Activated CD8-positive, alpha-beta memory T cell treated with anti-CD3 and anti-CD28 coated beads, Interleukin-2, amount 50 U/mL, for 1 hour (primary cell): Measurements from ENCODE around the gene CDH23.

Experiments used
- DNase-seq: peaks from one replicate; pipeline ENCODE4 v3.0.0-alpha.2; 2020; ENCODE audit errors: extremely low read depth

The CDH23 gene

DNA sequence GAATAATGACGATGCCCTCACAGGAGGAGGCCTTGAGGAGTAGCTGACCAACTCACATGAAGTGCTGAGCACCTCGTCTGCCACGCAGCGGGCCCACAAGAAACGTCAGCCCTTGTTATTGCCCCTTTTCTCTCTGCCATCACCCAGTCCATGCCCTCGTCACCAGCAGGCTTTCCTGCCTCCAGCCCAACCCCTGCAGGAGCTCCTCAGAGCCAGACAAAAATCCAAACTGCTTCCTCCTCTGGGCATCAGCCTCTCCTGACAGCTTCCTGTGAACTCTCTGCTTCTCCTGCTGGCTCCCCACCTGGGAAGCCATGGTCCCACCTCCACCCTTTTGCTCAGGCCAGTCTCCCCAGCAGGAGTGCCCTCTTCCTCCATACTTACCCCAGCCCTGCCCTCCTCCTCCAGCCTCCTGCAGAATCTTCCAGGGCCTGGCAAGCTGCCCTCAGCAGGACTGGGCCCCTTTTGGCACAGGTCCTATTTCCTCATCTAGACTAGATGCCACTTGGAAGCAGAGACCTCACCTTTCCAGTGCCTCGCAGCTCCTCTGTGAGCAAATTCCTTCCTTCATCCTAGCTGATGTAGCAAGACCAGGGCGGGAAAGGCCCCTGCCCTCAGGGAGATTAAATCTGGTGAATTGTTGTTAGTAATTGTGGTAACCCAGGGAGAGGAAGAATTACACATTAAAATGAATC lies 207.8 kb downstream of the CDH23 start:
- no peak for DNase-seq

DNA sequence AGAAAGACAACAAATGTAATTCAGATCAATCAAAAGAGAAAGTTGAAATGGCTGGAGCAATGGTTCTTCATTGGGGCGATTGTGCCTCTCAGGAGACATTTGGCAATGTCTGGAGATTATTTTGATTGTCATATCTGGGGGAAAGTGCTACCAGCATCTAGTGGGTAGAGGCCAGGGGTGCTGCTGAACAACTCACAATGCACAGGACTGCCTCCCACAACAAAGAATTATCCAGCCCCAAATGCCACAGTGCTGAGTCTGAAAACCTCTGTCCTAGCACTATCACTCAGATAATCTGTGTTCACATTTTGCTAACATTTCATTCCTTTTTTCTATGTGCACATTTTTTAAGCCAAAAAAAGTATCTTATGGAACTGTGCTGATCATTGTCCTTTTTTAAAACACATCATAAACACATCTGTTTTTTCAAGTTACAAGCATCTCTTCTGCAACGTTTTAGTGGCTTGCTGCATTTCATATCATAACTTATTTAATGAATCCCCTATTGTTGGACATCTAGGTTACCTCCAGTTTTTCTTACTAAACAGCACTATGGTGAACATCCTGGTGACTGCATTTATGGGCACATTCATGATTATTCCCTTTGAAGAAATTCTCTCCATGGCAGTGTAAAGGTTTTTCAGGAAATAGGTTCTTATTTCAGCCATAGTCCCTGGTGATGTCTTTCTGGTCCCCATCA lies 208.7 kb downstream of the CDH23 start:
- DNase-seq: no peak

DNA sequence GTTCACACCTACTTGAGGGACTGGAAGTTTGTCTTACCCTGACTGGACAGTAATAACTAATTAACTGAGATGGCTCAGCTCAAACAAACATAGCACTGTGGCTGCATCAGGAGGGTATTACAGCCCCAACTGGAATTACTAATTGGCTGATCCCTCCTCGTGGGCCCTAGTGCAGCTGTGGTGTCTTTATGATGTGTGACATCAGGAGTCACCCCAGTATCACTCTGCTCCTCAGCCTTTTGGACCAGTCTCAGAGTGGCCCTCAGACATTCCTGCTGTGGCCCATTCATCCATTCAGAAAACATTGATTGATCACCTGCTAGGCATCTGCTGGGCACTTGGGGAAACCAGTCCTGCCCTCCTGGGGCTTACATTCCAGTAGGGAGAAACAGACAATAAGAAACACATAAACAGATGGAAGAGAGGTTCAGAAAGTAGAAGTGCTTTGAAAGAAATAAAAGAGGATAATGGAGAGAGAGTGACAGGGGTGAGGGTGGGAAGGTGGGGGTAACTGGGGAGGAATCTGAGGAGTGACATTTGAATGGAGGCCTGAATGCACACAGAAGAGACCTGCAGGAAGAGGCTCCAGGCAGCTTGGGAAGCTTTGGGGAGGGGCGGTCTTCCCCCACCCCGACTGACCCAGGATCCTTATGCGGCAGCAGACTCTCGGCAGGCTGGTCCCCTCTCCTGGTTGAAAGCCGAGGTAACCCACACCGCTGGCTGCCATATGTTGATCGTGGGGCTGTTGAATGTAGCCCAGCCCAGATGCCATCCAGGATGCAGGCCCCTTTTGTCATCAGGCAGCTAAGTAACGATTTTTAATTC lies 209.7 kb downstream of the CDH23 start:
- DNase-seq: no peak

DNA sequence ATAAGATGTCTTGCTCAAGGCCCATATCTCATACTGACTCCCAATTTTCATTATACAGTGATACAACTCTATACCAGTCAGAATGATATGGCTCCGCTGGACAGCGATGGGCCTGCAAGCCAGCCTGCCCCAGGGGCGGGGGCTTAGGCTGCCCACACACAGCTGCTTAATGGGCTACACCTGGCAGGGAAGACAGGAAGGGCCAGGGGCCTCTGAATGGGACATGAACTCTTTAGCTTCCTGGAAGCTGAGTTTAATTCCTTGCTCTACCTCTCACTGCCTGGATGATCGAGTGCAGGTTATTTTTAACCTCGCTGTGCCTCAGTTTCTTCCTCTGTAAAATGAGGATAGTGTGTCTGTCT lies 210.3 kb downstream of the CDH23 start:
- no peak for DNase-seq

DNA sequence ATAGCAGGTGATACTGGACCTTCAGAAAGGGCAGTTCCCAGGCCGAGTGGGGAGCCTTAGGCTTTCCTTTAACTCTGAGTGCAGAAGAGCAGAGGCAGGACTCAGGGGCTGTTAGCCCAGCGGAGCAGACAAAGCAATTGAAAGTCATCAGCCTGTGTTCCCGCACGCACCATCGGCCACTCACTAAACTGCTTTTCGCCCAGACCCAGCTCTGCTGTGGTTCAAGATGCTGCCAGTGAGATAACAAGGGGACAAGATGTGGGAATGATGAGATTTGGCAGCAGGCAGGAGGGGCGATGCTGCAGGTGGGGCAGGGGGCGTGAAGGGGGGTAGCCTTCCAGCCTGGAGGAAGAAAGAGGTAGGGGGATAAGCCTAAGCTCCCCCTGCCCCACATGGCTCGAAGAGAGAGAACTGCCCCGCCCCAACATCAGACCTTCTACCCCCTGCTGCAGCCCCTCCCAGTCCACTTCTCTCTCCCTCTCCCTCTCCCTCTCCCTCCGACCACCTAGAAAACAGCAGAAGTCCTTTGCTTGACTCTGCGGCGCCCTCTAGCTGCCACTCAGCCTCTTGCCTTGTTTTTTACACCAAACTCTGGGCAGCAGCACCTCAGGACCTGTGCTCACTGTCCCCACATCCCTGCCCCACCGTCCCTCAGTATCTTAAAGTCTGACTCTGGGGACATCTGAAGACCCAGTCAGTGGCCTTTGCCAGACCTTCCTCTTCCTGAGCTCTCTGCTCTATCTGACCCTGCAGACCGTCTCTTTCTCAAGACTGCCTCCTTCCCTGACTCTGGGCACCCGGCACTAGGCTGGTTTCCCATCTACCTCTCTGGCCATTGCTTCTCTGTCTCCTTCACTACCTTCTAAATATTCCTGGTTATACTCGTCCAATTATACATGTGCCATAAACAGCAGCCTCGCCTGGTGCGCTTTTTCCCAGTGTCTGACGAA lies 212.4 kb downstream of the CDH23 start:
- peak; percentile 9 for DNase-seq

DNA sequence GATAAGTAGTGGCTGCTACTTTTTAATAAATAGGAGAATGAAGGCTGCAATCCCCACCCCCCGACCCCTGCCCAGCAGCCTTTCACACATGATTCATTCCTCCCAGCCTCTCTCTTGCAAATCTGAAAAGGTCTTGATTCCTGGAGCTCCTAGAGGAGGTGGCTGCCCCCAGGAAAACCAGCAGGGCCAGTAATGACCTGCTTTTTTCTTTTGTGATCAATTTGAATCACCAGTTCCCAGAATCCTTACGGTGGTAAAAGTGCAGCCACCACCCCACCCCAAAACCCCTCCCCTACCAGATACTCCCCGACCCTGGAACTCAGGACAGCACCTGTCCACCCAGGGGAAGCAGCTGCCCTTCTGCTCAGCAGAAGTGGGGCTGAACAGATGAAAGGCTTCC lies 213.9 kb downstream of the CDH23 start:
- DNase-seq: no peak

DNA sequence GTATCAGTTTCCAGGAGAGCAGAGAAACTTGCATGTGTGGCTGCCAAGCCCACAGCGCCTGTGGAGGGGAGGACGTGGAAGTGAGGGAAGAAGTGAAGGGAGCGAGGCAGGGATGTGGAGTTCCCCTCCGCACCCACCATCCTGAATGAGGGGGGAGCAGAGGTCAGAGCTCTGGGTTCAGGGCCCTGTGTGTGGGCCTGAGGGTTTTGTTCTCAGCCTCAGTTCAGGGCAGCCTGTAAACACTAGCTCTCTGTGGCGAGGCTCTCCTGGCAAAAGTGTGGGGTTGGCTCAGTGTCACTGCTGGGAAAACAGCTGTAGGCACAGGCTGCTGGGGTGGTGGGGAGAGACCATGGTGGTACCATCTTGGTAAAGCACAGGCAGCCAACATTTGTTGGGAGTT lies 214.4 kb downstream of the CDH23 start:
- no peak for DNase-seq

DNA sequence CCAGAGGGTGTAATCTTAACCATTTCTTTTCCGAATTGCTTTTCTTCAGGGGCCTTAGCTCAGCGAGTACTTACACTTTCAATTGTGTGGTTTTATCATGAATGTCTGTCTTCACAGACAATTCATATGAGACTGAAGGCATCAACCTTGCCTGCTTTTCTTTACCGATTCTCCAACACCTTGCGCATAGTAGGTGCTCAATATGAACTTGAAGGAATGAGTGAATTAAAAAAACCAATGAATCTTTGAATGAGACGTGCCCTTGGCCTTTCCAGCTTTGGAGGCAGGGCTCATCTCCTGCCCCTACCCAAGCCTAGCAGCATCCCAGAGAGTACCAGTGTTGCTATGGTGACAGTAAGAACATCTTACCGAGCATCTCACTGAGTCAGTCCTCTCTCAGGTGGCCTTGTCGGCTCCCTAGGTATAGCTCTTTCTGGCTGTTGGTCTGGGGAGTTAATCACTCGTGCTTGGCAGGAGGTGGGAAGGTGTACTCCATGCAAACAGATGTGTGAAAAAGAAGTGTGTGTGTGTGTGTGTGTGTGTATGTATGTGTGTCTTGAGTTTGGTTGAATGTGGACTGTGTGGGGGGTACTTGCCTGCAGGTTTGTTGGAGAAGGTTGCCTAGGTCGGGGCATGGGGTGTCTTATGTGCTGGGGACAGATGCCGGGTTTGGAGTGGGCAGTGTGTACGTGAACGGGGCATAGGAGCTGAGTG lies 215.1 kb downstream of the CDH23 start:
- no peak for DNase-seq

DNA sequence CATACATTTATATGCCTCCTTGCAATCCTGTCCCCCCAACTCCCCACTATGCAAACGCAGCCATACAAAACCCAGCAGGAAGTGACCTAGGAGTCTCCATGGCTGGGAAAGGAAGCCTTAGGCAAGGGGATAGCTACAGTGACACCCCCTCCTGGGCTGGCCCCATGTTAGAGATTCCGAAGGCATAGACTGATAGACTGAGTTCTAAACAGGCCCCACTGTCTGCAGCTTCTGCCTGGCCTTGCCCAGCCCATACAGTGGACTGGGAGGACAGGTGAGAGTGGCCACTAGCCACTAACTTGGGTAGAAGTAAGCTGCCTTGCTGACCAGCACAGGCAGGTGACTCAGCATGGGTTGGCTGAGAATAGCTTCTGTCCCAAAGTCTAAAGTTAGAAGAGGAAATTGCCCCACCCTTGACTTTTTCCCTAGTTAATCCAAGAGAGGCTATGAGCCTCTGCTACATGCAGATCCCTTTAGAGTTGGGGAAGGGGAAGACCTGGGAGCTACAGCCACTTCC lies 216.6 kb downstream of the CDH23 start:
- no peak for DNase-seq

DNA sequence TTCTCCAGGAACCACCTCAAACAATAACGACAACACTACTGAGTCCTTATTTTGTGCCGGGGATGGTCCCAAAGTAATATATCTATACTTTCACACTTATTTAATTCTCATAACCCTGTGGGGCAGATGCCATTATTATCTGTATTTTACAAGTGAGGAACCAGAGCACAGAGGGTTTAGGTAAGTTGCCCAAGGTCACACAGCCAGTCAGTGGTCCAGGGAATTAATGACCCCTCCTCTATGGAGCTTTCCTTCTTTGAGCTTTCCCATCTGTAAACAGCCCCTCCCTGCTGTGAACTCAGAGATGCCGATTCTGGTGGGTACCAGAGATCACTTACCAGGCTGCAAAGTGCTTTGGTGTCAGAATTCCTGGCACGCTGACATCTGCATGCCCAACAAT lies 217.2 kb downstream of the CDH23 start:
- DNase-seq: no peak

DNA sequence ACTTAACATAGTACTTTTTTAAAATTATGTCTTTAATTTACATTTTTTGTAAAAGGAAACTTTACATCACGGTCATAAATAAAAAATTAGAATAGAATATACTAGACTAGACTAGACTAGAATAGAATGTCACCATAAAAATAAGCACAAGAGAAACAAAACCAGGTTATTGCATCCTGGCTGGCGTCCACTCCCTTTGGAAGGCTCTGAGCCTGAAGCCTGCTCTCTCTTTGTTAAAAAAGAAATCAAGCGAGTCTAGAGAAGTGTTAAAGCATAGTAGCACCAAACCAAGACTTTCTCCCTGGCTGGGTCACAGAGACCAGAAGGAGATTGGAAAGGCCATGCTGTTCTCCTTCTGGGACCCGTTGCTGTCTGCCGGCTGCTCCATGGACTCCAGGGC lies 218.2 kb downstream of the CDH23 start:
- no peak for DNase-seq

DNA sequence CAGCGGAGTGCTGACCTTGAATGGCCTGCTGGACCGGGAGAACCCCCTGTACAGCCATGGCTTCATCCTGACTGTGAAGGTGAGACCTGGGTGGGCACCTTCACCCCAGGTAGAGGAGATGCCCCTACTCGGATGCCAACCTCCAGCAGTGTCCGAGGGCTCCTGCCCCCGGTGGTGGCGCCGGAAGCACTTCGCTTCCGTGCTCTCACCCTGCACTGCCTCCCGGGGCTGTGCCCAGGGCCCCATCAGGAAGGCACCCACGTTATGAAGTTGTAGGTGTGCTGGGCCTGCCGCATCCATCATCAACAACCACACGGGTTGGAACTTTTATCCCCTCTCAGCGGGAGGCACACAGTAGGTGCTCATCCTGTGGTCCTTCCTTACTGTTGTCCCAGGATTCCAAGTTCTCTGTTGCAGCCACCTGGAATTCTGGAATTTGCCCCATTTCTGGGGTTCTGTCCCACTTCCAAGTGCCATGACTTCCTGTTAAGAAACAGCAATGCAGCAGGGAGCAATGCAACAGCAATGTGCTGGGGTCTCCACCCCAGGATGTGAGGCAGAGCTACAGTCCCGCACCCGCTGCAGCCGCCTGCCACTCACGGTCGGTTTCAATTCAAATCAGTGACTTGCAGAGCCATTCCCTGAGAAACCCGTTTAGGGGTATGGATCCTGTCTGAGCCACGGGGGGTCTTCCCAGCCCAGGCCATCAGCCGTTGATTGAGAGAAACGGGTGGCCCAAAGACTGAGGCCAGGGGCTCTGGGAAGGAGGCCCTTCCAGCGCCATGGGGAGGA lies 219.0 kb downstream of the CDH23 start:
- DNase-seq: no peak

DNA sequence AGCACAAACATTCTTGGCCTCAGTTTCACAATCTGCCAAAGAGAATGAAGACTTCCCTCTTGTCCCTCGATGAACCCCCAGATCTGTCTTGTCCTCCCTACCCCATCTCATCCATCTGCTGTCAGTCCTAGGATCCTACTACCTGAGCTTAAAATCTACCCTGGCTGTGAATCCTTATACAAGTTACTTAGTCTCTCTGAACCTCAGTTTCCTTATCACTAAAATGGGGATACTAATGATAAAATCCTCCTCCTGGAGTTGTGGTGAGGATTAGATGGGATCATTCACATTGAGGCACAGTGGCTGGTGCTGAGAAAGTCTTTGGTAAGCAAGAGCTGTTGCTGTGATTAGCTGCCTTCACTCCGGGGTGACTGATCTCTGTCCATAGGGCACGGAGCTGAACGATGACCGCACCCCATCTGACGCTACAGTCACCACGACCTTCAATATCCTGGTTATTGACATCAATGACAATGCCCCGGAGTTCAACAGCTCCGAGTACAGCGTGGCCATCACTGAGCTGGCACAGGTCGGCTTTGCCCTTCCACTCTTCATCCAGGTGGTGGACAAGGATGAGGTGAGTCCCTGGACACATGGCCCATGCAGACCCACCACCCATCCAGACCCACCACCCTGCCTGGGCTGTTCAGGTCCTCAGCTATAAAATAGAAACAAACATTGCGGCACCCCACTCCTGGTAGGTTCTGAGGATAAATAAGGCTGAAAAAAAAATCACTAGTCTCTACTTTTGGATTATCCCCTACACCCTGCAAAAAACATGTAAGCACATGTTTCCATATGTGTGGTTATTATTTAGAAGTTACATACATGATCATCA lies 220.3 kb downstream of the CDH23 start:
- DNase-seq: no peak

DNA sequence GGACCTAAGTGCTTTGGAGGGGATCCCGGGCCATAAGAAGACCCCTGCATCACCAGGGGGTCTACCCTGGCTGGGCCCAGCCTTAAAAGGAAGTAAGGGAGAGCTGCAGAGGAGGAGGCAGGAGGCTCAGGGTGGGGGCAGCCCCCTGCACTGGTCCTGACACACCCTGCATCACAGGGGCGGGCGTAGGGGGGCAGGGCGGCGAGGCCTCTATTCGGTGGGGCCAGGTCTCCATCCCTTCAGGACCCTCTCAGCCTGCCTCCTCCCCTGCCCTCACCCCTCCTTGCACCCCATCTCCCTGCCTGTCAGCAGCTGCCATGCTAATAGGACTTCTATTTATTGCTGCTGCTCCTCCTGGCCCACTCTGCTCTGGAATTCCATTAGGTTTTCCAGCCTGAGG lies 221.5 kb downstream of the CDH23 start:
- no peak for DNase-seq

DNA sequence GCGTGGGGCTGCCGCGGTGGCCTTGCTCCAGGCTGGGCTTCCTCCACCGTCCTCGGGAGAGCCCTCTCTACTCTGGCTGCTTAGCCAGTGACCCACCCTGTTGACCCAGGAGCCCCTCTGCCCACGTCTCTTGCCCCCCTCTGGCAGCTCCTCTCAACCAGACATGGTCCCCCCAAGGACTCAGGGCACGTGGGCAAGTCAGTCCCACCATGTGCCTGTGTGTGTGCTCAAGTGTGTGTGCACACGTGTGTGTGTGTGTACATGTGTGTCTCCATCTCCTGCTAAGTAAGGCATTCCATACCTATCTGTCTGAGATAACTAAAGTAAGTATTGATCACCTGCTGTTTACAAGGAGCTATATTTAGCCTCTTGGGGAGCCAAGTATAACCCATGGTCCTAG lies 221.9 kb downstream of the CDH23 start:
- no peak for DNase-seq

DNA sequence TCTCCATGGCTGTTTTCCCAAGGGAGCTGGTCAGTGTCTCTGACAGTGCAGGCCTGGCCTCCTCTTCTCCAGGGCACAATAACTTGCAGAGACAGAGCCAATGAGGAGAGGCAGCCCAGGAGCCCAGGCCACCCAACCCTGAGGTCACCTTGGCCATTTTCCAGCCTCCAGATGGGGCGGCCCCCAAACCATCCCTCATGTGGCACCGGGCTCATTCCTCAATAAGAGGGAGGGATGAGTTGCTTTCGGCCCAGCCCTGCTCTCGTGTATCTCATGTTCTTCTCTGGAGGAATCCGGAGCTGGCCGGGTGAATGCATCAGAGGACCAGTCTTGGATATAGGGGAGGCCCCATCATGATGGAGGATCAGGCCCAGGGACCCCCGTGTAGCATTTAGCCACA lies 223.9 kb downstream of the CDH23 start:
- no peak for DNase-seq

DNA sequence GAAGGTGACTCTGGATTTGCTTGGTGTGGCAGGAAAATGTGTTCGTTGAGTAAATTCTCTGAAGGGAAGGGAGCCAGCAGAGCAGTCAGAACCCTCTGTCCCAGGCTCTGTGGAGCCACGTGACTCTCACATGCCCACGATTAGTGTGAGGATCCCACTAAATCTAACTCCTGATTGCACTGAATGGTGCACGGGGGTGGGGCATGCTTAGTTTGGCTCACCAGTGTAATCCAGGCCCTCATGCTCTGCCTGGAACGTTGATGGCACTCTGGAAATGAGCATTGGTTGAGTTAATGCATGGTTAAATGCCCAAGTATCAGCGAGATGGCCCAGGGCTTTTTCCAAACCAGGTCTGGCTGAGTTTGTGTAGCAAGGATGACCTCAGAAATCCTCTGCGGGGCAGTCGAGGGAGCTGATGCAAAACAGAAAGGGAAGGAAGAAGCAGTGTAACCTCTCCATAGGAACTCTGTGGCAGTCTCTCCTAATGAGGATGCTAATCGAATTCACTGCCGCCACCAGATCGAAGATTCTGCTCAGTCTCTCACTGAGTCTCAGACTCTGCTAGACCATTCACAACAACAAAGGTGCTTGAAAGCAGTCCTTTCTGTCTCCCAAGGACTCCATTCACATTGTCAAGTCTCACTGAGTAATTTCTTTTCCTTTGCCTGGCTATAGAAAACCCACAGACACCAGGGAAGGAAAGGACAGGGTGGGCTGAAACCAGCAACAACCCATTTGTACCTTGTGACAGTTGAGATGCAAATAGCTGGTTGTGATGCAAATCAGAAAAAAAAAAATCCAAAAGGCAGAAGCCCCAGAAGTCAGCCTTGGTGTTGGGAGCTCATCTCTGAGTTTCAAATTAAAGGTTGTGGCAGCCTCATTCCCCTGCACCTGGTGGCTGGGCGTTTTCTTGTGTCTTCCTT lies 224.8 kb downstream of the CDH23 start:
- DNase-seq: no peak

DNA sequence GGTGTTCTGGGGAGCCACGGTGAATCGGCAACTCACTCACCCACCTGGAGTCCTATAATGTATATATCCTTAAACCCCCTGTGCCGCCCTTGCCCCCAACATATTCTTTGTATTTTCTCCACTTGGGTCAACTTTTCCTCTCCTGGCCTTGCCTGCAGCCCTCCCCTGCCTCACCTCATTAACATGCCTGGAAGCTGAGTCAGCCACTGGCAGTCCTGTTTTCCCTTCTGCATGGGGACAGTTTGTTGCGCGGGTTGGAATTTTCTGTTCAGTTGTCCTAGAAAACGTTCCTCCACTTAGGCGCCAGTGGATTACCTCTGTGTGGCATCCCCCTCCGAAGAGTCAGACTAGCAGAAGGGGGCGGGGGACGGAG lies 225.4 kb downstream of the CDH23 start:
- DNase-seq: no peak
